K562 (cell line): ENCODE data around the gene CAMK2G. TPM values are rescaled to one million over a fixed set of nuclear protein-coding genes. Genes with fewer than 3 reads are reported as not detected.

Source experiments
- HDAC2 ChIP-seq: fragments of 450-650 bp; IDR thresholded peaks from 2 replicates; pipeline ENCODE4 v1.6.1; 2016; ENCODE audit warnings: mild to moderate bottlenecking
- OTX1 ChIP-seq: fragments of 450-650 bp; formaldehyde crosslinking; IDR thresholded peaks from 2 replicates; pipeline ENCODE4 v1.4.0; 2022; ENCODE audit warnings: mild to moderate bottlenecking
- TBP ChIP-seq: optimal IDR thresholded peaks from 2 replicates; pipeline ENCODE3; 2011; ENCODE audit warnings: low read depth, low read length, improper control_type of control experiment
- TEAD1 ChIP-seq, 2 experiments: fragments of 450-650 bp in 1 of 2; sonication (generic) in 1 of 2; formaldehyde crosslinking; IDR thresholded peaks; 2 replicates each; pipeline versions ENCODE4 v1.4.0 to v1.8.0; 2020 to 2022; ENCODE audit warnings: mild to moderate bottlenecking in 2 of 2, missing genetic modification reagents in 1 of 2
- YY1 ChIP-seq, 3 experiments: IDR thresholded peaks; 2 replicates each; pipeline ENCODE4 v1.6.1; 2011; ENCODE audit warnings: low read length in 2 of 3, mild to moderate bottlenecking in 2 of 3, moderate library complexity in 2 of 3, borderline replicate concordance in 1 of 3, control low read depth in 1 of 3, low read depth in 1 of 3; ENCODE audit not compliant: insufficient read depth in 3 of 3, insufficient replicate concordance in 2 of 3, control insufficient read depth in 1 of 3, insufficient read length in 1 of 3; ENCODE audit errors: extremely low read depth in 1 of 3
- ZNF184 ChIP-seq: sonication (generic); formaldehyde crosslinking; IDR thresholded peaks from 2 replicates; pipeline ENCODE4 v1.5.0; 2020; ENCODE audit warnings: missing genetic modification reagents
- ZNF324 ChIP-seq: fragments of 250-450 bp; sonication (Bioruptor Pico); IDR thresholded peaks from 2 replicates; pipeline ENCODE4 v1.4.0; 2020; ENCODE audit warnings: mild to moderate bottlenecking
- ZNF589 ChIP-seq: fragments of 200-800 bp; sonication (Bioruptor generic); IDR thresholded peaks from 2 replicates; pipeline ENCODE4 v1.6.1; 2016; ENCODE audit warnings: low read depth, missing genetic modification characterization, missing compliant biosample characterization
- ZNF75A ChIP-seq: fragments of 450-650 bp; formaldehyde crosslinking; IDR thresholded peaks from 2 replicates; pipeline ENCODE4 v1.4.0; 2020; ENCODE audit warnings: mild to moderate bottlenecking
- polyA plus RNA-seq, 8 experiments: library from polyadenylated mRNA; depleted of rRNA in 4 of 8; stranded (reverse) in 5 of 8; unstranded in 3 of 8; fragments of >200 nt; fragmentation: Nextera tagmentation in 2 of 8; fragmentation: Illumina TruSeq in 1 of 8; extraction: Ambion mirVana in 2 of 8; extraction: Trizol in 1 of 8; gene quantifications; 2 replicates each; pipeline versions ENCODE4 v1.2.1 to v1.2.3, GENCODE V29; 2011 to 2014; ENCODE audit warnings: inconsistent platforms in 1 of 8, missing spikeins in 1 of 8
- total RNA-seq, 7 experiments: library from RNA; depleted of rRNA in 6 of 7; stranded (reverse); fragments of >200 nt in 6 of 7; fragmentation: Illumina TruSeq in 2 of 7; extraction: Trizol in 2 of 7; gene quantifications; 2 replicates each; pipeline versions ENCODE4 v1.2.1 to v1.2.3, GENCODE V29; 2011 to 2021; ENCODE audit warnings: low replicate concordance in 1 of 7
- TF ChIP-seq, protein P1 (sequence below): fragments of 250-450 bp; sonication (Bioruptor Pico); IDR thresholded peaks from 2 replicates; pipeline ENCODE4 v1.4.0; 2020
- TF ChIP-seq, protein P2 (sequence below): fragments of 450-650 bp; conservative IDR thresholded peaks from 2 replicates; pipeline ENCODE4 v1.6.1; 2016; ENCODE audit warnings: missing genetic modification characterization, low read depth, mild to moderate bottlenecking, control low read depth, missing compliant biosample characterization
- TF ChIP-seq, protein P3 (sequence below): sonication (generic); formaldehyde crosslinking; IDR thresholded peaks from 2 replicates; pipeline ENCODE4 v1.8.0; 2022; ENCODE audit warnings: mild to moderate bottlenecking, low read depth, missing genetic modification reagents
- TF ChIP-seq, protein P4 (sequence below): fragments of 250-450 bp; sonication (Bioruptor Pico); IDR thresholded peaks from 2 replicates; pipeline ENCODE4 v1.5.0; 2021; ENCODE audit warnings: mild to moderate bottlenecking, borderline replicate concordance
- TF ChIP-seq, protein P5 (sequence below): sonication (generic); formaldehyde crosslinking; IDR thresholded peaks from 2 replicates; pipeline ENCODE4 v1.8.1; 2023; ENCODE audit warnings: mild to moderate bottlenecking, missing genetic modification reagents

Gene CAMK2G
- total and polyA plus RNA-seq, 9 of the 15 experiments (the other 6 are each of a cell fraction or from before 2014, with no cell fraction given), result 9.0 to 37.9 (median 32.6) TPM

DNA sequence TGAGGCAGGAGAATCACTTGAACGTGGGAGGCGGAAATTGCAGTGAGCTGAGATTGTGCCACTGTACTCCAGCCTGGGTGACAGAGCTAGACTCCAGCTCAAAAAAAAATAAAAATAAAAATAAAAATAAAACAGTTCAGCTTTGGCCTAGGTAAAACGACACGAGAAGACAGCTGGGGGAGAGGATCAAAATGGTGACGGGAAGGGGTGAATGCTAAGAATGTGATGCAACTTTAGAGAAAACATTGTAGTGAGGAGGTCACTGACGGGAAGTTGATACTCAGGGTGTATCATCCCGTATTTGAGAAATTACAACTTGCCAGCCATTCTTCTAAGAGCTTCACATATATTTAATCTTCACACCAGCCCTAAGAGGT is 64.0 kb downstream of the CAMK2G start (continued):
- TF ChIP-seq, protein P1, sequence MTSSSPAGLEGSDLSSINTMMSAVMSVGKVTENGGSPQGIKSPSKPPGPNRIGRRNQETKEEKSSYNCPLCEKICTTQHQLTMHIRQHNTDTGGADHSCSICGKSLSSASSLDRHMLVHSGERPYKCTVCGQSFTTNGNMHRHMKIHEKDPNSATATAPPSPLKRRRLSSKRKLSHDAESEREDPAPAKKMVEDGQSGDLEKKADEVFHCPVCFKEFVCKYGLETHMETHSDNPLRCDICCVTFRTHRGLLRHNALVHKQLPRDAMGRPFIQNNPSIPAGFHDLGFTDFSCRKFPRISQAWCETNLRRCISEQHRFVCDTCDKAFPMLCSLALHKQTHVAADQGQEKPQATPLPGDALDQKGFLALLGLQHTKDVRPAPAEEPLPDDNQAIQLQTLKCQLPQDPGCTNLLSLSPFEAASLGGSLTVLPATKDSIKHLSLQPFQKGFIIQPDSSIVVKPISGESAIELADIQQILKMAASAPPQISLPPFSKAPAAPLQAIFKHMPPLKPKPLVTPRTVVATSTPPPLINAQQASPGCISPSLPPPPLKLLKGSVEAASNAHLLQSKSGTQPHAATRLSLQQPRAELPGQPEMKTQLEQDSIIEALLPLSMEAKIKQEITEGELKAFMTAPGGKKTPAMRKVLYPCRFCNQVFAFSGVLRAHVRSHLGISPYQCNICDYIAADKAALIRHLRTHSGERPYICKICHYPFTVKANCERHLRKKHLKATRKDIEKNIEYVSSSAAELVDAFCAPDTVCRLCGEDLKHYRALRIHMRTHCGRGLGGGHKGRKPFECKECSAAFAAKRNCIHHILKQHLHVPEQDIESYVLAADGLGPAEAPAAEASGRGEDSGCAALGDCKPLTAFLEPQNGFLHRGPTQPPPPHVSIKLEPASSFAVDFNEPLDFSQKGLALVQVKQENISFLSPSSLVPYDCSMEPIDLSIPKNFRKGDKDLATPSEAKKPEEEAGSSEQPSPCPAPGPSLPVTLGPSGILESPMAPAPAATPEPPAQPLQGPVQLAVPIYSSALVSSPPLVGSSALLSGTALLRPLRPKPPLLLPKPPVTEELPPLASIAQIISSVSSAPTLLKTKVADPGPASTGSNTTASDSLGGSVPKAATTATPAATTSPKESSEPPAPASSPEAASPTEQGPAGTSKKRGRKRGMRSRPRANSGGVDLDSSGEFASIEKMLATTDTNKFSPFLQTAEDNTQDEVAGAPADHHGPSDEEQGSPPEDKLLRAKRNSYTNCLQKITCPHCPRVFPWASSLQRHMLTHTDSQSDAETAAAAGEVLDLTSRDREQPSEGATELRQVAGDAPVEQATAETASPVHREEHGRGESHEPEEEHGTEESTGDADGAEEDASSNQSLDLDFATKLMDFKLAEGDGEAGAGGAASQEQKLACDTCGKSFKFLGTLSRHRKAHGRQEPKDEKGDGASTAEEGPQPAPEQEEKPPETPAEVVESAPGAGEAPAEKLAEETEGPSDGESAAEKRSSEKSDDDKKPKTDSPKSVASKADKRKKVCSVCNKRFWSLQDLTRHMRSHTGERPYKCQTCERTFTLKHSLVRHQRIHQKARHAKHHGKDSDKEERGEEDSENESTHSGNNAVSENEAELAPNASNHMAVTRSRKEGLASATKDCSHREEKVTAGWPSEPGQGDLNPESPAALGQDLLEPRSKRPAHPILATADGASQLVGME (CRISPR knock-in tag), result no peak
- TF ChIP-seq OTX1, result 0 out of 2 replicates have a peak, but pooled peaks have one; percentile 49
- 0 out of 4 replicates have a peak, but pooled peaks of 1 of the 2 experiments have one; percentile 7 for TF ChIP-seq TEAD1 (CRISPR knock-in tag; IDR thresholded peaks at IDR 0.05)
- no peak for TF ChIP-seq TBP
- no peak for TF ChIP-seq ZNF75A
- TF ChIP-seq, protein P2, sequence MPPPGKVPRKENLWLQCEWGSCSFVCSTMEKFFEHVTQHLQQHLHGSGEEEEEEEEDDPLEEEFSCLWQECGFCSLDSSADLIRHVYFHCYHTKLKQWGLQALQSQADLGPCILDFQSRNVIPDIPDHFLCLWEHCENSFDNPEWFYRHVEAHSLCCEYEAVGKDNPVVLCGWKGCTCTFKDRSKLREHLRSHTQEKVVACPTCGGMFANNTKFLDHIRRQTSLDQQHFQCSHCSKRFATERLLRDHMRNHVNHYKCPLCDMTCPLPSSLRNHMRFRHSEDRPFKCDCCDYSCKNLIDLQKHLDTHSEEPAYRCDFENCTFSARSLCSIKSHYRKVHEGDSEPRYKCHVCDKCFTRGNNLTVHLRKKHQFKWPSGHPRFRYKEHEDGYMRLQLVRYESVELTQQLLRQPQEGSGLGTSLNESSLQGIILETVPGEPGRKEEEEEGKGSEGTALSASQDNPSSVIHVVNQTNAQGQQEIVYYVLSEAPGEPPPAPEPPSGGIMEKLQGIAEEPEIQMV (tag), result no peak
- TF ChIP-seq ZNF589 (CRISPR knock-in tag), result peak; percentile 10; the same call in 1 of the 2 replicates
- TF ChIP-seq, protein P3, sequence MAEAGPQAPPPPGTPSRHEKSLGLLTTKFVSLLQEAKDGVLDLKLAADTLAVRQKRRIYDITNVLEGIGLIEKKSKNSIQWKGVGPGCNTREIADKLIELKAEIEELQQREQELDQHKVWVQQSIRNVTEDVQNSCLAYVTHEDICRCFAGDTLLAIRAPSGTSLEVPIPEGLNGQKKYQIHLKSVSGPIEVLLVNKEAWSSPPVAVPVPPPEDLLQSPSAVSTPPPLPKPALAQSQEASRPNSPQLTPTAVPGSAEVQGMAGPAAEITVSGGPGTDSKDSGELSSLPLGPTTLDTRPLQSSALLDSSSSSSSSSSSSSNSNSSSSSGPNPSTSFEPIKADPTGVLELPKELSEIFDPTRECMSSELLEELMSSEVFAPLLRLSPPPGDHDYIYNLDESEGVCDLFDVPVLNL, result no peak
- no peak for TF ChIP-seq HDAC2
- no peak for TF ChIP-seq ZNF184
- no peak for TF ChIP-seq ZNF324 (CRISPR knock-in tag)
- no peak for TF ChIP-seq YY1 (IDR thresholded peaks at IDR 0.05; ENCODE audit: borderline replicate concordance in 1 of 3, control insufficient read depth in 1 of 3, extremely low read depth in 1 of 3, insufficient read depth in 3 of 3, insufficient read length in 1 of 3, insufficient replicate concordance in 2 of 3, low read depth in 1 of 3, low read length in 2 of 3)
- TF ChIP-seq, protein P4, sequence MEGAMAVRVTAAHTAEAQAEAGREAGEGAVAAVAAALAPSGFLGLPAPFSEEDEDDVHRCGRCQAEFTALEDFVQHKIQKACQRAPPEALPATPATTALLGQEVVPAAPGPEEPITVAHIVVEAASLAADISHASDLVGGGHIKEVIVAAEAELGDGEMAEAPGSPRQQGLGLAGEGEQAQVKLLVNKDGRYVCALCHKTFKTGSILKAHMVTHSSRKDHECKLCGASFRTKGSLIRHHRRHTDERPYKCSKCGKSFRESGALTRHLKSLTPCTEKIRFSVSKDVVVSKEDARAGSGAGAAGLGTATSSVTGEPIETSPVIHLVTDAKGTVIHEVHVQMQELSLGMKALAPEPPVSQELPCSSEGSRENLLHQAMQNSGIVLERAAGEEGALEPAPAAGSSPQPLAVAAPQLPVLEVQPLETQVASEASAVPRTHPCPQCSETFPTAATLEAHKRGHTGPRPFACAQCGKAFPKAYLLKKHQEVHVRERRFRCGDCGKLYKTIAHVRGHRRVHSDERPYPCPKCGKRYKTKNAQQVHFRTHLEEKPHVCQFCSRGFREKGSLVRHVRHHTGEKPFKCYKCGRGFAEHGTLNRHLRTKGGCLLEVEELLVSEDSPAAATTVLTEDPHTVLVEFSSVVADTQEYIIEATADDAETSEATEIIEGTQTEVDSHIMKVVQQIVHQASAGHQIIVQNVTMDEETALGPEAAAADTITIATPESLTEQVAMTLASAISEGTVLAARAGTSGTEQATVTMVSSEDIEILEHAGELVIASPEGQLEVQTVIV, result no peak
- TF ChIP-seq, protein P5, sequence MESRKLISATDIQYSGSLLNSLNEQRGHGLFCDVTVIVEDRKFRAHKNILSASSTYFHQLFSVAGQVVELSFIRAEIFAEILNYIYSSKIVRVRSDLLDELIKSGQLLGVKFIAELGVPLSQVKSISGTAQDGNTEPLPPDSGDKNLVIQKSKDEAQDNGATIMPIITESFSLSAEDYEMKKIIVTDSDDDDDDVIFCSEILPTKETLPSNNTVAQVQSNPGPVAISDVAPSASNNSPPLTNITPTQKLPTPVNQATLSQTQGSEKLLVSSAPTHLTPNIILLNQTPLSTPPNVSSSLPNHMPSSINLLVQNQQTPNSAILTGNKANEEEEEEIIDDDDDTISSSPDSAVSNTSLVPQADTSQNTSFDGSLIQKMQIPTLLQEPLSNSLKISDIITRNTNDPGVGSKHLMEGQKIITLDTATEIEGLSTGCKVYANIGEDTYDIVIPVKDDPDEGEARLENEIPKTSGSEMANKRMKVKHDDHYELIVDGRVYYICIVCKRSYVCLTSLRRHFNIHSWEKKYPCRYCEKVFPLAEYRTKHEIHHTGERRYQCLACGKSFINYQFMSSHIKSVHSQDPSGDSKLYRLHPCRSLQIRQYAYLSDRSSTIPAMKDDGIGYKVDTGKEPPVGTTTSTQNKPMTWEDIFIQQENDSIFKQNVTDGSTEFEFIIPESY (CRISPR knock-in tag), result no peak
